HCT116 (cell line): ENCODE data around the gene TAF10. TPM values are rescaled to one million over a fixed set of nuclear protein-coding genes. Genes with fewer than 3 reads are reported as not detected.

Experiments
- ATAC-seq: fragments of 200-7000 bp; cut with Tn5 transposase; 2 replicates; pipeline ENCODE4 v1.9.1; 2020; ENCODE audit warnings: mild to moderate bottlenecking, moderate library complexity
- BruUV-seq: library from RNA; stranded (reverse); fragments of 400-500 nt; replicated peaks from 2 replicates; lab custom pipeline; 2021; lab: Mats Ljungman, UMichigan
- CTCF ChIA-PET: fragments of 300-600 bp; sonication (Branson Sonifier 250); formaldehyde crosslinking; loops from one replicate; lab custom pipeline; 2021; ENCODE audit warnings: antibody characterized with exemption; lab: Charles Lee
- POLR2A ChIA-PET: fragments of 300-600, 350-600 bp; sonication (Branson Sonifier 250); formaldehyde crosslinking; loops from one replicate; lab custom pipeline; 2021; ENCODE audit warnings: antibody characterized with exemption; lab: Charles Lee
- RAD21 ChIA-PET, 2 experiments: fragments of 300-600 bp; sonication (Branson Sonifier 250); formaldehyde crosslinking; loops; one replicate each; lab custom pipeline; 2023; ENCODE audit warnings: low total read pairs in 2 of 2; ENCODE audit not compliant: uncharacterized antibody in 2 of 2, unreplicated experiment in 2 of 2, low non-redundant PET in 1 of 2; lab: Charles Lee
- DNase-seq: peaks from one replicate; pipeline ENCODE4 v3.0.0-alpha.2; 2010; ENCODE audit warnings: low read depth, low spot score
- H2AFZ ChIP-seq: fragments of 200-600 bp; shearing (Covaris generic), sonication (generic); 2 replicates; pipeline ENCODE4 v1.6.1; 2017; ENCODE audit warnings: low read depth, mixed run types, mixed read lengths, antibody characterized with exemption, low read length; ENCODE audit not compliant: poor library complexity, severe bottlenecking
- H3K27ac ChIP-seq: 2 replicates; pipeline ENCODE4 v1.5.1; 2012; ENCODE audit warnings: low read depth, low read length
- H3K27me3 ChIP-seq: fragments of 200-600 bp; sonication (generic); 2 replicates; pipeline ENCODE4 v1.6.1; 2016; ENCODE audit warnings: mixed run types, low read length, mixed read lengths; ENCODE audit not compliant: insufficient read depth
- H3K36me3 ChIP-seq, 2 experiments: fragments of 200-500 bp in 1 of 2; fragments of 200-600 bp in 1 of 2; sonication (Bioruptor generic) in 1 of 2; sonication (generic) in 1 of 2; 2 replicates each; pipeline versions ENCODE4 v1.5.1 to v1.6.1; 2014 to 2016; ENCODE audit warnings: low read length in 2 of 2, inconsistent platforms in 1 of 2, mixed read lengths in 1 of 2, mixed run types in 1 of 2; ENCODE audit not compliant: insufficient read depth in 2 of 2, control insufficient read depth in 1 of 2
- H3K4me1 ChIP-seq, 2 experiments: fragments of 200-600 bp in 1 of 2; sonication (generic) in 1 of 2; 2 replicates each; pipeline versions ENCODE4 v1.5.1 to v1.6.1; 2012 to 2017; ENCODE audit warnings: low read length in 2 of 2, inconsistent platforms in 1 of 2, mild to moderate bottlenecking in 1 of 2, mixed read lengths in 1 of 2, mixed run types in 1 of 2, moderate library complexity in 1 of 2; ENCODE audit not compliant: insufficient read depth in 2 of 2, control insufficient read depth in 1 of 2
- H3K4me2 ChIP-seq: fragments of 200-600 bp; sonication (generic); 2 replicates; pipeline ENCODE4 v1.6.1; 2017; ENCODE audit warnings: mixed run types, low read length, mixed read lengths
- H3K4me3 ChIP-seq, 2 experiments: fragments of 200-600 bp in 1 of 2; sonication (generic) in 1 of 2; replicated peaks in 1 of 2; 2 replicates each; pipeline ENCODE4 v1.5.1; 2011 to 2016; ENCODE audit warnings: low read length in 2 of 2, control low read depth in 1 of 2, low read depth in 1 of 2, mild to moderate bottlenecking in 1 of 2, mixed read lengths in 1 of 2, mixed run types in 1 of 2
- H3K79me2 ChIP-seq: fragments of 200-600 bp; sonication (generic); 2 replicates; pipeline ENCODE4 v1.6.1; 2017; ENCODE audit warnings: mild to moderate bottlenecking, mixed run types, low read length, moderate library complexity, mixed read lengths; ENCODE audit not compliant: insufficient read depth
- H3K9ac ChIP-seq: fragments of 200-600 bp; sonication (generic); 2 replicates; pipeline ENCODE4 v1.6.1; 2016; ENCODE audit warnings: low read length, mixed read lengths
- H3K9me2 ChIP-seq: fragments of 200-600 bp; sonication (generic), shearing (Covaris generic); 2 replicates; pipeline ENCODE4 v1.6.1; 2017; ENCODE audit warnings: mixed run types, mild to moderate bottlenecking, moderate library complexity; ENCODE audit not compliant: insufficient read depth
- H3K9me3 ChIP-seq, 2 experiments: fragments of 200-500 bp in 1 of 2; fragments of 200-600 bp in 1 of 2; sonication (Bioruptor generic) in 1 of 2; sonication (generic) in 1 of 2; 2 replicates each; pipeline ENCODE4 v1.6.1; 2014 to 2017; ENCODE audit warnings: low read length in 2 of 2, mixed read lengths in 2 of 2, inconsistent platforms in 1 of 2, low read depth in 1 of 2, mild to moderate bottlenecking in 1 of 2, mixed run types in 1 of 2, moderate library complexity in 1 of 2; ENCODE audit not compliant: control insufficient read depth in 1 of 2, insufficient read depth in 1 of 2
- H4K20me1 ChIP-seq: fragments of 200-600 bp; sonication (generic), shearing (Covaris generic); 2 replicates; pipeline ENCODE4 v1.6.1; 2017; ENCODE audit warnings: mixed run types, mild to moderate bottlenecking, moderate library complexity; ENCODE audit not compliant: insufficient read depth
- CBX3 ChIP-seq: IDR thresholded peaks from 2 replicates; pipeline ENCODE4 v1.6.1; 2012; ENCODE audit warnings: low read depth
- EGR1 ChIP-seq: IDR thresholded peaks from 2 replicates; pipeline ENCODE4 v1.6.1; 2012; ENCODE audit warnings: low read depth
- ELF1 ChIP-seq: IDR thresholded peaks from 2 replicates; pipeline ENCODE4 v1.6.1; 2012; ENCODE audit warnings: low read depth, borderline replicate concordance
- FOSL1 ChIP-seq: IDR thresholded peaks from 2 replicates; pipeline ENCODE4 v1.6.1; 2012; ENCODE audit warnings: low read depth
- POLR2A ChIP-seq: IDR thresholded peaks from 2 replicates; pipeline ENCODE4 v1.7.0; 2011; ENCODE audit warnings: borderline replicate concordance; ENCODE audit not compliant: insufficient read depth, insufficient read length; ENCODE audit errors: extremely low read depth
- RAD21 ChIP-seq: IDR thresholded peaks from 2 replicates; pipeline ENCODE4 v1.6.1; 2012; ENCODE audit warnings: low read depth, mild to moderate bottlenecking
- SIN3A ChIP-seq: IDR thresholded peaks from 2 replicates; pipeline ENCODE4 v1.6.1; 2012; ENCODE audit warnings: low read depth
- SP1 ChIP-seq: IDR thresholded peaks from 2 replicates; pipeline ENCODE4 v1.6.1; 2012; ENCODE audit warnings: low read depth
- SRF ChIP-seq: IDR thresholded peaks from 2 replicates; pipeline ENCODE4 v1.6.1; 2012; ENCODE audit warnings: low read depth
- TCF7L2 ChIP-seq: IDR thresholded peaks from 2 replicates; pipeline ENCODE4 v1.7.0; 2011; ENCODE audit warnings: borderline replicate concordance, inconsistent platforms; ENCODE audit not compliant: insufficient read depth, insufficient read length; ENCODE audit errors: extremely low read depth
- YY1 ChIP-seq: IDR thresholded peaks from 2 replicates; pipeline ENCODE4 v1.6.1; 2011; ENCODE audit warnings: low read length, low read depth, moderate library complexity, mild to moderate bottlenecking; ENCODE audit not compliant: insufficient replicate concordance; ENCODE audit errors: extremely low read depth
- ZNF274 ChIP-seq: fragments of 200-500 bp; sonication (Bioruptor generic); IDR thresholded peaks from 2 replicates; pipeline ENCODE4 v1.6.1; 2014; ENCODE audit warnings: mild to moderate bottlenecking, low read depth, low read length, inconsistent platforms
- intact Hi-C: fragments of 100-400 bp; cut with micrococcal nuclease; formaldehyde crosslinking; loops from 2 replicates; pipeline ENCODE4 v1.10.0; 2022
- total RNA-seq: library from RNA; stranded (reverse); gene quantifications from one replicate; pipeline ENCODE4 v1.2.1, GENCODE V29; 2021; ENCODE audit not compliant: unreplicated experiment
- TF ChIP-seq, protein P1 (sequence below): IDR thresholded peaks from 2 replicates; pipeline ENCODE4 v1.6.1; 2011; ENCODE audit warnings: mild to moderate bottlenecking, low read length, moderate library complexity; ENCODE audit not compliant: insufficient replicate concordance; ENCODE audit errors: extremely low read depth
- TF ChIP-seq, protein P2 (sequence below): IDR thresholded peaks from 2 replicates; pipeline ENCODE4 v1.6.1; 2012
- TF ChIP-seq, protein P3 (sequence below): IDR thresholded peaks from 2 replicates; pipeline ENCODE4 v1.6.1; 2012; ENCODE audit warnings: low read depth
- TF ChIP-seq, protein P4 (sequence below): IDR thresholded peaks from 2 replicates; pipeline ENCODE4 v1.6.1; 2012

TAF10 gene
- total RNA-seq, 1 experiment from 2014 or later = 151 TPM

DNA sequence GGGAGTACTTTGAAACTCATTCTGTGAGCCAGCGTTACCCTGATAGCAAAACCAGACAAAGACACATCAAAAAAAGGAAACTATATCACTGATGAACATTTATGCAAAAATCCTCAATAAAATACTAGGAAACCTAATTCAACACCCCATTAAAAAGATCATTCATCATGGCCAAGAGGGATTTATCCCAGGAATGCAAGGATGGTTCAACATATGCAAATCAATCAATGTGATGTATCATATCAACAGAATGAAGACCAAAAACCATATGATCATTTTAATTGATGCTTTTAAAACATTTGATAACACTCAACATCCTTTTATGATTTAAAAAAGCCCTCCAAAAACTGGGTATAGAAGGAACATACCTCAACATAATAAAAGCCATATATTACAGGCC is 28.4 kb downstream of the TAF10 start:
- H3K9me2 ChIP-seq = no peaks in the 10 kb centered on the region
- peaks cover 9% of the 10 kb centered on the region; the same call in 1 of the 2 replicates for H3K79me2 ChIP-seq
- no peaks in the 10 kb centered on the region for H3K27me3 ChIP-seq
- no peak overlapping the region for H3K4me2 ChIP-seq
- no peak for TF ChIP-seq RAD21
- TF ChIP-seq POLR2A = no peak
- TF ChIP-seq ELF1 = no peak
- ChIA-PET POLR2A (no interaction called here), CTCF (no interaction called here), RAD21 (no interaction called here)
- no TSS peak for BruUV-seq
- no peak overlapping the region for H3K4me3 ChIP-seq
- H2AFZ ChIP-seq = no peak overlapping the region
- H3K9ac ChIP-seq = no peak overlapping the region
- no peak for DNase-seq
- ATAC-seq = no peak
- H4K20me1 ChIP-seq = no peaks in the 10 kb centered on the region
- H3K27ac ChIP-seq = no peak overlapping the region
- H3K36me3 ChIP-seq = no peaks in the 10 kb centered on the region
- peaks cover 4 to 13% of the 10 kb centered on the region in 2 experiments; a peak in 1 of 4 replicates for H3K9me3 ChIP-seq
- no peaks in the 10 kb centered on the region for H3K4me1 ChIP-seq
- intact Hi-C loops = no loop called here

DNA sequence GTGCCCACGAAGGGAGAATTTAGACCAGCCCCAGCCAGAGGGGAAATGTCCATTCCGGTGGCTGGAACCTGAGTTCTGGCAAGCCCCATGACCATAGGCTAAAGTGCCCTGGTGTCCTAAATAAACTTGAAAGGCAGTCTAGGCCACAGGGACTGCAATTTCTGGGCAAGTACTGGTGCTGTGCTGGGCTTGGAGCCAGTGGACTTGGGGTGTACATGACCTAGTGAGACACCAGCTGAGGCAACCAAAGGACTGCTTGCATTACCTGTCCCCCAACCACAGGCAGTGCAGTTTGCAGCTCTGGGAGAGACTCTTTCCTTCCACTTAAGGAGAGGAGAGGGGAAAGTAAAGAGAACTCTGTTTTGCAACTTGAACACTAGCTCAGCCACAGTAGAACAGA is 32.3 kb downstream of the TAF10 start:
- Histone ChIP-seq H3K9me2 (no peaks in the 10 kb centered on the region), H3K27ac (no peak overlapping the region), H3K4me1 (no peaks in the 10 kb centered on the region), H3K9me3 (peaks cover 4 to 13% of the 10 kb centered on the region in 2 experiments; a peak in 1 of 4 replicates), H3K4me3 (no peak overlapping the region), H3K36me3 (no peaks in the 10 kb centered on the region), H3K79me2 (peaks cover 9% of the 10 kb centered on the region; the same call in 1 of the 2 replicates), H3K9ac (no peak overlapping the region), H3K4me2 (no peak overlapping the region), H3K27me3 (no peaks in the 10 kb centered on the region), H2AFZ (no peak overlapping the region), H4K20me1 (no peaks in the 10 kb centered on the region)
- intact Hi-C loops = no loop called here
- ChIA-PET RAD21 (no interaction called here), POLR2A (no interaction called here), CTCF (no interaction called here)
- no TSS peak for BruUV-seq
- ATAC-seq (no peak), DNase-seq (no peak)
- TF ChIP-seq, protein P1, sequence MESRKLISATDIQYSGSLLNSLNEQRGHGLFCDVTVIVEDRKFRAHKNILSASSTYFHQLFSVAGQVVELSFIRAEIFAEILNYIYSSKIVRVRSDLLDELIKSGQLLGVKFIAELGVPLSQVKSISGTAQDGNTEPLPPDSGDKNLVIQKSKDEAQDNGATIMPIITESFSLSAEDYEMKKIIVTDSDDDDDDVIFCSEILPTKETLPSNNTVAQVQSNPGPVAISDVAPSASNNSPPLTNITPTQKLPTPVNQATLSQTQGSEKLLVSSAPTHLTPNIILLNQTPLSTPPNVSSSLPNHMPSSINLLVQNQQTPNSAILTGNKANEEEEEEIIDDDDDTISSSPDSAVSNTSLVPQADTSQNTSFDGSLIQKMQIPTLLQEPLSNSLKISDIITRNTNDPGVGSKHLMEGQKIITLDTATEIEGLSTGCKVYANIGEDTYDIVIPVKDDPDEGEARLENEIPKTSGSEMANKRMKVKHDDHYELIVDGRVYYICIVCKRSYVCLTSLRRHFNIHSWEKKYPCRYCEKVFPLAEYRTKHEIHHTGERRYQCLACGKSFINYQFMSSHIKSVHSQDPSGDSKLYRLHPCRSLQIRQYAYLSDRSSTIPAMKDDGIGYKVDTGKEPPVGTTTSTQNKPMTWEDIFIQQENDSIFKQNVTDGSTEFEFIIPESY = no peak
- no peak for TF ChIP-seq SRF
- TF ChIP-seq EGR1 = no peak
- no peak for TF ChIP-seq SP1
- TF ChIP-seq, protein P2, sequence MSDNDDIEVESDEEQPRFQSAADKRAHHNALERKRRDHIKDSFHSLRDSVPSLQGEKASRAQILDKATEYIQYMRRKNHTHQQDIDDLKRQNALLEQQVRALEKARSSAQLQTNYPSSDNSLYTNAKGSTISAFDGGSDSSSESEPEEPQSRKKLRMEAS = no peak
- TF ChIP-seq FOSL1 = no peak
- TF ChIP-seq CBX3 = no peak
- TF ChIP-seq SIN3A = no peak
- TF ChIP-seq, protein P3, sequence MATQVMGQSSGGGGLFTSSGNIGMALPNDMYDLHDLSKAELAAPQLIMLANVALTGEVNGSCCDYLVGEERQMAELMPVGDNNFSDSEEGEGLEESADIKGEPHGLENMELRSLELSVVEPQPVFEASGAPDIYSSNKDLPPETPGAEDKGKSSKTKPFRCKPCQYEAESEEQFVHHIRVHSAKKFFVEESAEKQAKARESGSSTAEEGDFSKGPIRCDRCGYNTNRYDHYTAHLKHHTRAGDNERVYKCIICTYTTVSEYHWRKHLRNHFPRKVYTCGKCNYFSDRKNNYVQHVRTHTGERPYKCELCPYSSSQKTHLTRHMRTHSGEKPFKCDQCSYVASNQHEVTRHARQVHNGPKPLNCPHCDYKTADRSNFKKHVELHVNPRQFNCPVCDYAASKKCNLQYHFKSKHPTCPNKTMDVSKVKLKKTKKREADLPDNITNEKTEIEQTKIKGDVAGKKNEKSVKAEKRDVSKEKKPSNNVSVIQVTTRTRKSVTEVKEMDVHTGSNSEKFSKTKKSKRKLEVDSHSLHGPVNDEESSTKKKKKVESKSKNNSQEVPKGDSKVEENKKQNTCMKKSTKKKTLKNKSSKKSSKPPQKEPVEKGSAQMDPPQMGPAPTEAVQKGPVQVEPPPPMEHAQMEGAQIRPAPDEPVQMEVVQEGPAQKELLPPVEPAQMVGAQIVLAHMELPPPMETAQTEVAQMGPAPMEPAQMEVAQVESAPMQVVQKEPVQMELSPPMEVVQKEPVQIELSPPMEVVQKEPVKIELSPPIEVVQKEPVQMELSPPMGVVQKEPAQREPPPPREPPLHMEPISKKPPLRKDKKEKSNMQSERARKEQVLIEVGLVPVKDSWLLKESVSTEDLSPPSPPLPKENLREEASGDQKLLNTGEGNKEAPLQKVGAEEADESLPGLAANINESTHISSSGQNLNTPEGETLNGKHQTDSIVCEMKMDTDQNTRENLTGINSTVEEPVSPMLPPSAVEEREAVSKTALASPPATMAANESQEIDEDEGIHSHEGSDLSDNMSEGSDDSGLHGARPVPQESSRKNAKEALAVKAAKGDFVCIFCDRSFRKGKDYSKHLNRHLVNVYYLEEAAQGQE = no peak
- no peak for TF ChIP-seq ZNF274
- TF ChIP-seq TCF7L2 = no peak
- TF ChIP-seq, protein P4, sequence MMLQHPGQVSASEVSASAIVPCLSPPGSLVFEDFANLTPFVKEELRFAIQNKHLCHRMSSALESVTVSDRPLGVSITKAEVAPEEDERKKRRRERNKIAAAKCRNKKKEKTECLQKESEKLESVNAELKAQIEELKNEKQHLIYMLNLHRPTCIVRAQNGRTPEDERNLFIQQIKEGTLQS = no peak
- TF ChIP-seq ELF1 = no peak
- no peak for TF ChIP-seq RAD21
- no peak for TF ChIP-seq YY1
